Panc1 (cell line): ENCODE data around the gene RAB28. TPM values are rescaled to one million over a fixed set of nuclear protein-coding genes. Genes with fewer than 3 reads are reported as not detected.

ENCODE experiments used
- ATAC-seq: fragments of 200-7000 bp; cut with Tn5 transposase; 2 replicates; pipeline ENCODE4 v1.9.1; 2020; ENCODE audit warnings: mild to moderate bottlenecking, moderate library complexity
- BruUV-seq: library from RNA; stranded (reverse); fragments of 400-500 nt; replicated peaks from 2 replicates; lab custom pipeline; 2021; lab: Mats Ljungman, UMichigan
- CTCF ChIA-PET: fragments of 300-600 bp; sonication (Branson Sonifier 250); formaldehyde crosslinking; loops from one replicate; lab custom pipeline; 2022; ENCODE audit warnings: antibody characterized with exemption; lab: Charles Lee
- POLR2A ChIA-PET: fragments of 300-600 bp; sonication (Branson Sonifier 250); formaldehyde crosslinking; loops from one replicate; lab custom pipeline; 2022; ENCODE audit warnings: antibody characterized with exemption; lab: Charles Lee
- DNase-seq: peaks from one replicate; pipeline ENCODE4 v3.0.0-alpha.2; 2010; ENCODE audit warnings: low read depth, low spot score
- H3K27ac ChIP-seq: 2 replicates; pipeline ENCODE4 v1.5.1; 2011; ENCODE audit warnings: mild to moderate bottlenecking, low read length, inconsistent platforms
- H3K27me3 ChIP-seq: fragments of 200-500 bp; sonication (Bioruptor generic); 2 replicates; pipeline ENCODE4 v1.6.0; 2014; ENCODE audit warnings: low read length, inconsistent platforms; ENCODE audit not compliant: control insufficient read depth, insufficient read depth
- H3K36me3 ChIP-seq: fragments of 200-500 bp; sonication (Bioruptor generic); 2 replicates; pipeline ENCODE4 v1.5.1; 2014; ENCODE audit warnings: inconsistent platforms, mild to moderate bottlenecking, low read length, moderate library complexity; ENCODE audit not compliant: control insufficient read depth, insufficient read depth
- H3K4me1 ChIP-seq: 2 replicates; pipeline ENCODE4 v1.5.1; 2011; ENCODE audit warnings: inconsistent platforms, mild to moderate bottlenecking, low read length, moderate library complexity; ENCODE audit not compliant: control insufficient read depth, insufficient read depth
- H3K4me3 ChIP-seq, 2 experiments: 2 replicates each; pipeline ENCODE4 v1.5.1; 2011 to 2012; ENCODE audit warnings: low read depth in 2 of 2, low read length in 2 of 2, mild to moderate bottlenecking in 2 of 2, inconsistent platforms in 1 of 2, moderate library complexity in 1 of 2
- H3K9me3 ChIP-seq: fragments of 200-500 bp; sonication (Bioruptor generic); 2 replicates; pipeline ENCODE4 v1.5.1; 2014; ENCODE audit warnings: low read depth, mild to moderate bottlenecking, inconsistent platforms, low read length, moderate library complexity; ENCODE audit not compliant: control insufficient read depth, insufficient read depth
- POLR2AphosphoS5 ChIP-seq: IDR thresholded peaks from 2 replicates; pipeline ENCODE4 v1.6.1; 2012; ENCODE audit warnings: mild to moderate bottlenecking, low read depth, low read length, moderate library complexity
- SIN3A ChIP-seq: IDR thresholded peaks from 2 replicates; pipeline ENCODE4 v1.6.1; 2012; ENCODE audit warnings: low read depth, mild to moderate bottlenecking, low read length, moderate library complexity, borderline replicate concordance; ENCODE audit not compliant: insufficient read depth
- TCF7L2 ChIP-seq: IDR thresholded peaks from 2 replicates; pipeline ENCODE4 v1.6.1; 2011; ENCODE audit warnings: mild to moderate bottlenecking, low read depth, low read length, inconsistent platforms
- in situ Hi-C: cut with HindIII; loops from 2 replicates; pipeline ENCODE4 v1.10.0; 2016; ENCODE audit warnings: low sequenced_read_pairs, low pct_unique_long_range_greater_than_20kb
- intact Hi-C: fragments of 100-400 bp; cut with micrococcal nuclease; formaldehyde crosslinking; loops from one replicate; pipeline ENCODE4 v1.10.0; 2022; ENCODE audit not compliant: unreplicated experiment
- total RNA-seq: library from RNA; stranded (reverse); gene quantifications from one replicate; pipeline ENCODE4 v1.2.1, GENCODE V29; 2021; ENCODE audit not compliant: unreplicated experiment
- TF ChIP-seq, protein P1 (sequence below): fragments of 450-650 bp; IDR thresholded peaks from 2 replicates; pipeline ENCODE4 v1.5.1; 2017; ENCODE audit warnings: mild to moderate bottlenecking
- TF ChIP-seq, protein P2 (sequence below), 2 experiments: IDR thresholded peaks; 2 replicates each; pipeline ENCODE4 v1.6.1; 2011 to 2012; ENCODE audit warnings: low read depth in 2 of 2, control low read depth in 1 of 2, low read length in 1 of 2, mild to moderate bottlenecking in 1 of 2, moderate library complexity in 1 of 2; ENCODE audit not compliant: insufficient read depth in 1 of 2

Gene RAB28
- total RNA-seq, 1 experiment from 2014 or later: 10.2 TPM

DNA sequence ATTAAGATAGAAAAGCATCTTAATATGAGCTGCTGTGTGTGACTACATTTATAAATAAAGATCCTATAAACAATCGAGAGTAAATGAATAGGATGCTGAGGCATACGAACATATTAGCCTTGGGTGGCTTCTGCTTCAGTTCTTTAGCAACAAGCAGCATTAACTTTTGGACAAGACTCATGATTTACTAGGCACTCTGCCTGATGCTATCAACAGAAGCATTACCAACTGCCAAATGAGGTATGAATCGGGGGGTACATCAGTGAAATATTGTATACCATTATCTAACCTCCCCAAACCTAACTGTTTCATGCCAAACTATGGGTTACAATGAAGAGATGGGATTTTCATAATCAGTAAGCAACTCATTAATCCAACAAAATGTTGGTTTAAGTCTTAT is 113.1 kb downstream of the RAB28 start:
- BruUV-seq: no TSS peak
- no peak for DNase-seq
- CTCF ChIA-PET: no interaction called here
- H3K36me3 ChIP-seq: no peaks in the 10 kb centered on the region
- in situ Hi-C loops: no loop called here
- H3K9me3 ChIP-seq: no peaks in the 10 kb centered on the region
- H3K4me1 ChIP-seq: no peaks in the 10 kb centered on the region
- no peak overlapping the region for H3K27ac ChIP-seq
- TF ChIP-seq TCF7L2: no peak
- TF ChIP-seq, protein P1, sequence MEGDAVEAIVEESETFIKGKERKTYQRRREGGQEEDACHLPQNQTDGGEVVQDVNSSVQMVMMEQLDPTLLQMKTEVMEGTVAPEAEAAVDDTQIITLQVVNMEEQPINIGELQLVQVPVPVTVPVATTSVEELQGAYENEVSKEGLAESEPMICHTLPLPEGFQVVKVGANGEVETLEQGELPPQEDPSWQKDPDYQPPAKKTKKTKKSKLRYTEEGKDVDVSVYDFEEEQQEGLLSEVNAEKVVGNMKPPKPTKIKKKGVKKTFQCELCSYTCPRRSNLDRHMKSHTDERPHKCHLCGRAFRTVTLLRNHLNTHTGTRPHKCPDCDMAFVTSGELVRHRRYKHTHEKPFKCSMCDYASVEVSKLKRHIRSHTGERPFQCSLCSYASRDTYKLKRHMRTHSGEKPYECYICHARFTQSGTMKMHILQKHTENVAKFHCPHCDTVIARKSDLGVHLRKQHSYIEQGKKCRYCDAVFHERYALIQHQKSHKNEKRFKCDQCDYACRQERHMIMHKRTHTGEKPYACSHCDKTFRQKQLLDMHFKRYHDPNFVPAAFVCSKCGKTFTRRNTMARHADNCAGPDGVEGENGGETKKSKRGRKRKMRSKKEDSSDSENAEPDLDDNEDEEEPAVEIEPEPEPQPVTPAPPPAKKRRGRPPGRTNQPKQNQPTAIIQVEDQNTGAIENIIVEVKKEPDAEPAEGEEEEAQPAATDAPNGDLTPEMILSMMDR: no peak
- no peak for TF ChIP-seq SIN3A
- TF ChIP-seq POLR2AphosphoS5: no peak
- TF ChIP-seq, protein P2, sequence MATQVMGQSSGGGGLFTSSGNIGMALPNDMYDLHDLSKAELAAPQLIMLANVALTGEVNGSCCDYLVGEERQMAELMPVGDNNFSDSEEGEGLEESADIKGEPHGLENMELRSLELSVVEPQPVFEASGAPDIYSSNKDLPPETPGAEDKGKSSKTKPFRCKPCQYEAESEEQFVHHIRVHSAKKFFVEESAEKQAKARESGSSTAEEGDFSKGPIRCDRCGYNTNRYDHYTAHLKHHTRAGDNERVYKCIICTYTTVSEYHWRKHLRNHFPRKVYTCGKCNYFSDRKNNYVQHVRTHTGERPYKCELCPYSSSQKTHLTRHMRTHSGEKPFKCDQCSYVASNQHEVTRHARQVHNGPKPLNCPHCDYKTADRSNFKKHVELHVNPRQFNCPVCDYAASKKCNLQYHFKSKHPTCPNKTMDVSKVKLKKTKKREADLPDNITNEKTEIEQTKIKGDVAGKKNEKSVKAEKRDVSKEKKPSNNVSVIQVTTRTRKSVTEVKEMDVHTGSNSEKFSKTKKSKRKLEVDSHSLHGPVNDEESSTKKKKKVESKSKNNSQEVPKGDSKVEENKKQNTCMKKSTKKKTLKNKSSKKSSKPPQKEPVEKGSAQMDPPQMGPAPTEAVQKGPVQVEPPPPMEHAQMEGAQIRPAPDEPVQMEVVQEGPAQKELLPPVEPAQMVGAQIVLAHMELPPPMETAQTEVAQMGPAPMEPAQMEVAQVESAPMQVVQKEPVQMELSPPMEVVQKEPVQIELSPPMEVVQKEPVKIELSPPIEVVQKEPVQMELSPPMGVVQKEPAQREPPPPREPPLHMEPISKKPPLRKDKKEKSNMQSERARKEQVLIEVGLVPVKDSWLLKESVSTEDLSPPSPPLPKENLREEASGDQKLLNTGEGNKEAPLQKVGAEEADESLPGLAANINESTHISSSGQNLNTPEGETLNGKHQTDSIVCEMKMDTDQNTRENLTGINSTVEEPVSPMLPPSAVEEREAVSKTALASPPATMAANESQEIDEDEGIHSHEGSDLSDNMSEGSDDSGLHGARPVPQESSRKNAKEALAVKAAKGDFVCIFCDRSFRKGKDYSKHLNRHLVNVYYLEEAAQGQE (IDR thresholded peaks at IDR 0.05; ENCODE audit: insufficient read depth in 1 of 2, low read depth in 2 of 2, low read length in 1 of 2): no peak
- intact Hi-C loops: no loop called here
- H3K4me3 ChIP-seq: no peak overlapping the region
- H3K27me3 ChIP-seq: no peaks in the 10 kb centered on the region
- POLR2A ChIA-PET: no interaction called here
- ATAC-seq: no peak

DNA sequence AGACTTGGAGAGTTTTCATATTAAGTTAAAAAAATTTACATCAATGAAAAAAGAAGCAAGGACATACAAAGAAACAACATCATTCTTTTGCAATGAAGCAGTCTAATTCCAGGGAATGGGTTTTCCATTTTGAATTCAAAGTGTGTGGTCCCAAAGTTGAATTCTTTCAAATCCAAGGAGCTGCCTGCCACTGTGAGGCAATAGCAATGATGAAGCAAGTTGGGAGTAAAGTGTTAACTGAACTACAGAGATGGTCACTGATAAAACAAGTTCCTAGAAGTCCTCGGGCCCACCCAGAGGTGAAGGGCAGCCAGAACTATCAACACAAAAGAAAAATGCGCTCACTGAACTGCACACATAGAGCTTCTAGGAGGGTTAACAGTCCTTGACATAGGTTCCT is 115.9 kb downstream of the RAB28 start:
- H3K4me1 ChIP-seq: no peaks in the 10 kb centered on the region
- ATAC-seq: no peak
- CTCF ChIA-PET: no interaction called here
- no peak for DNase-seq
- no peaks in the 10 kb centered on the region for H3K9me3 ChIP-seq
- no peaks in the 10 kb centered on the region for H3K27me3 ChIP-seq
- BruUV-seq: no TSS peak
- no peak overlapping the region for H3K4me3 ChIP-seq
- H3K36me3 ChIP-seq: no peaks in the 10 kb centered on the region
- no peak overlapping the region for H3K27ac ChIP-seq
- intact Hi-C loops (no loop called here), in situ Hi-C loops (no loop called here)
- TF ChIP-seq, protein P2 (IDR thresholded peaks at IDR 0.05; ENCODE audit: insufficient read depth in 1 of 2, low read depth in 2 of 2, low read length in 1 of 2): no peak
- TF ChIP-seq POLR2AphosphoS5 (no peak), SIN3A (no peak), TCF7L2 (no peak)
- TF ChIP-seq, protein P1: no peak
- POLR2A ChIA-PET: no interaction called here
